Suprapubic skin (tissue), 4 donors: ENCODE data around the gene RMI2.

Source experiments
- EP300 ChIP-seq: sonication (generic); formaldehyde crosslinking; IDR thresholded peaks from one replicate; pipeline ENCODE4 v1.6.1; 2017; ENCODE audit warnings: antibody characterized with exemption
- POLR2A ChIP-seq, 2 donors: fragments of 450-650 bp; IDR thresholded peaks; one replicate each; pipeline ENCODE4 v1.6.1; 2017; ENCODE audit warnings: antibody characterized with exemption in 2 of 2, mild to moderate bottlenecking in 2 of 2, moderate library complexity in 2 of 2
- POLR2AphosphoS5 ChIP-seq, 3 donors: sonication (generic); formaldehyde crosslinking; IDR thresholded peaks; one replicate each; pipeline ENCODE4 v1.6.1; 2017; ENCODE audit warnings: antibody characterized with exemption in 3 of 3
- TF ChIP-seq, protein P1 (sequence below), 2 donors: fragments of 200-600 bp in 1 of 2; fragments of 450-650 bp in 1 of 2; sonication (generic) in 1 of 2; IDR thresholded peaks; one replicate each; pipeline ENCODE4 v1.5.1; 2016 to 2019; ENCODE audit warnings: antibody characterized with exemption in 2 of 2, mild to moderate bottlenecking in 1 of 2, moderate library complexity in 1 of 2

DNA sequence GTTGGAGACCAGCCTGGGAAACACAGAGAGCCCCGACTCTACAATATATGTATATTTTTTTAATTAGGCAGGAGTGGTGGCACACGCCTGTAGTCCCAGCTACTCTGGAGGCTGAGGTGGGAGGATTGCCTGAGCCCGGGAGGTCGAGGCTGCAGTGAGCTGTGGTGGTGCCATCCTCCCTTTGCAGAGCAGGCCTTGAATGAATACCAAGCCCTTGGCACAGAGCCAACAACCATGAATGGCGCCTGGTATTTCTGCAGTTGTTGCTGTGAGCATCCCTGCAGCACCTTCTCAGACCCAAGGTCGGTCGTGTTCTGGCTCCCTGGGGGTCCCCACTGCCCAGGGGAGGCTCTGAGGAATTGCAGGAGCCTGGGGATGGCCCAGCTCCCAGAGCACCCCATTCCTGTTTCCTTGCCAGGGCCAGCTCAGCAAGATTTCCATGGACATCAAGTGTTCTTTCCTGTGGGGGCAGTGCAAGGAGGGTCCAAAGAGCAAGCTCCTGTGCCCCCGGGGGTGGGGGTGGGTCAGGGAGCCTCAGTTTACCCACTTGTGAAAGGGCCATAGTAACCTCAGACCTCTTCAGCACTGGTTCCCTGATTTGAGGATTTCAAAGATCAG is 25.6 kb upstream of the RMI2 start:
- TF ChIP-seq, protein P1, sequence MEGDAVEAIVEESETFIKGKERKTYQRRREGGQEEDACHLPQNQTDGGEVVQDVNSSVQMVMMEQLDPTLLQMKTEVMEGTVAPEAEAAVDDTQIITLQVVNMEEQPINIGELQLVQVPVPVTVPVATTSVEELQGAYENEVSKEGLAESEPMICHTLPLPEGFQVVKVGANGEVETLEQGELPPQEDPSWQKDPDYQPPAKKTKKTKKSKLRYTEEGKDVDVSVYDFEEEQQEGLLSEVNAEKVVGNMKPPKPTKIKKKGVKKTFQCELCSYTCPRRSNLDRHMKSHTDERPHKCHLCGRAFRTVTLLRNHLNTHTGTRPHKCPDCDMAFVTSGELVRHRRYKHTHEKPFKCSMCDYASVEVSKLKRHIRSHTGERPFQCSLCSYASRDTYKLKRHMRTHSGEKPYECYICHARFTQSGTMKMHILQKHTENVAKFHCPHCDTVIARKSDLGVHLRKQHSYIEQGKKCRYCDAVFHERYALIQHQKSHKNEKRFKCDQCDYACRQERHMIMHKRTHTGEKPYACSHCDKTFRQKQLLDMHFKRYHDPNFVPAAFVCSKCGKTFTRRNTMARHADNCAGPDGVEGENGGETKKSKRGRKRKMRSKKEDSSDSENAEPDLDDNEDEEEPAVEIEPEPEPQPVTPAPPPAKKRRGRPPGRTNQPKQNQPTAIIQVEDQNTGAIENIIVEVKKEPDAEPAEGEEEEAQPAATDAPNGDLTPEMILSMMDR (IDR thresholded peaks at IDR 0.05), result no peak
- no peak for TF ChIP-seq POLR2A (IDR thresholded peaks at IDR 0.05)
- TF ChIP-seq POLR2AphosphoS5 (IDR thresholded peaks at IDR 0.05), result no peak
- TF ChIP-seq EP300, result no peak
